HepG2 (cell line): ENCODE data around the gene CNDP1. TPM values are rescaled to one million over a fixed set of nuclear protein-coding genes. Genes with fewer than 3 reads are reported as not detected.
"Not testable (repeated sequence)": the region's sequence is repeated elsewhere in the genome, so short reads cannot be mapped to it uniquely, and the experiment has no call there.

ENCODE experiments used
- ATAC-seq: fragments of 200-7000 bp; cut with Tn5 transposase; 3 replicates; pipeline ENCODE4 v1.9.1; 2020; ENCODE audit warnings: mild to moderate bottlenecking, moderate library complexity
- BruUV-seq: library from RNA; stranded (reverse); fragments of 400-500 nt; replicated peaks from 2 replicates; lab custom pipeline; 2021; lab: Mats Ljungman, UMichigan
- CTCF ChIA-PET: fragments of 300-600 bp; formaldehyde crosslinking; extraction: SDS; loops from one replicate; lab custom pipeline; 2021; ENCODE audit warnings: low total read pairs, inconsistent platforms, low intra/inter-chr PET ratio; lab: Yijun Ruan, JAX
- POLR2A ChIA-PET: fragments of 350-600 bp; sonication (Branson Sonifier 250); formaldehyde crosslinking; loops from one replicate; lab custom pipeline; 2020; ENCODE audit warnings: antibody characterized with exemption, inconsistent platforms; lab: Yijun Ruan, JAX
- DNase-seq: peaks from one replicate; pipeline ENCODE4 v3.0.0-alpha.2; 2015; ENCODE audit warnings: low spot score
- FAIRE-seq: peaks from 3 replicates; lab custom pipeline; 2011; peaks lifted over from hg19 to GRCh38; lab: Jason Lieb, UNC
- H2AFZ ChIP-seq: one replicate; pipeline ENCODE4 v1.6.1; 2011; ENCODE audit warnings: low read length, inconsistent platforms
- H3K27ac ChIP-seq: fragments of 300-600 bp; 3 replicates; pipeline ENCODE4 v1.8.0; 2011; ENCODE audit warnings: mixed run types, mild to moderate bottlenecking, mixed read lengths, low read length, inconsistent platforms; ENCODE audit not compliant: insufficient read depth; ENCODE audit errors: extremely low read length
- H3K27me3 ChIP-seq, 2 experiments: fragments of 200-600 bp in 1 of 2; 2 replicates in 1 of 2; 3 replicates in 1 of 2; pipeline versions ENCODE4 v1.6.0 to v1.8.0; 2011; ENCODE audit warnings: low read length in 2 of 2, mild to moderate bottlenecking in 2 of 2, moderate library complexity in 2 of 2, inconsistent platforms in 1 of 2; ENCODE audit not compliant: insufficient read depth in 2 of 2, control insufficient read depth in 1 of 2
- H3K36me3 ChIP-seq, 2 experiments: fragments of 200-600 bp in 1 of 2; replicated peaks in 1 of 2; 2 replicates in 1 of 2; 3 replicates in 1 of 2; pipeline versions ENCODE4 v1.5.1 to v1.8.0; 2011; ENCODE audit warnings: low read length in 2 of 2, inconsistent platforms in 1 of 2; ENCODE audit not compliant: insufficient read depth in 2 of 2, control insufficient read depth in 1 of 2
- H3K4me1 ChIP-seq: 2 replicates; pipeline ENCODE4 v1.5.1; 2012; ENCODE audit warnings: low read length, inconsistent platforms; ENCODE audit not compliant: insufficient read depth
- H3K4me2 ChIP-seq: 2 replicates; pipeline ENCODE4 v1.6.0; 2011; ENCODE audit warnings: low read depth, low read length, inconsistent platforms
- H3K4me3 ChIP-seq, 3 experiments: fragments of 200-600 bp in 1 of 3; sonication (generic), shearing (Covaris generic) in 1 of 3; replicated peaks in 1 of 3; 2 replicates each; pipeline ENCODE4 v1.5.1; 2011 to 2016; ENCODE audit warnings: low read length in 3 of 3, inconsistent platforms in 2 of 3, low read depth in 2 of 3, mild to moderate bottlenecking in 2 of 3, control low read depth in 1 of 3, mixed read lengths in 1 of 3; ENCODE audit not compliant: insufficient read depth in 1 of 3
- H3K79me2 ChIP-seq: one replicate; pipeline ENCODE4 v1.6.1; 2011; ENCODE audit warnings: low read length, inconsistent platforms; ENCODE audit not compliant: insufficient read depth
- H3K9ac ChIP-seq: 2 replicates; pipeline ENCODE4 v1.6.0; 2011; ENCODE audit warnings: mild to moderate bottlenecking, low read depth, low read length, inconsistent platforms; ENCODE audit not compliant: insufficient read depth
- H3K9me3 ChIP-seq: 2 replicates; pipeline ENCODE4 v1.5.1; 2012; ENCODE audit warnings: mild to moderate bottlenecking, low read length
- H4K20me1 ChIP-seq: 2 replicates; pipeline ENCODE4 v1.6.0; 2011; ENCODE audit warnings: inconsistent platforms, mild to moderate bottlenecking, low read length, moderate library complexity; ENCODE audit not compliant: insufficient read depth
- CBX5 ChIP-seq: sonication (generic); formaldehyde crosslinking; IDR thresholded peaks from 2 replicates; pipeline ENCODE4 v1.4.0; 2020; ENCODE audit warnings: missing genetic modification reagents, borderline replicate concordance
- MATR3 ChIP-seq: sonication (generic); formaldehyde crosslinking; IDR thresholded peaks from 2 replicates; pipeline ENCODE4 v1.4.0; 2020; ENCODE audit warnings: missing genetic modification reagents
- TAF1 ChIP-seq: sonication (generic); formaldehyde crosslinking; IDR thresholded peaks from 2 replicates; pipeline ENCODE4 v1.4.0; 2020; ENCODE audit warnings: missing genetic modification reagents
- ZC3H13 ChIP-seq: sonication (generic); formaldehyde crosslinking; IDR thresholded peaks from 2 replicates; pipeline ENCODE4 v1.8.1; 2023; ENCODE audit warnings: mild to moderate bottlenecking, missing genetic modification reagents, moderate library complexity
- ZFP41 ChIP-seq: sonication (generic); formaldehyde crosslinking; IDR thresholded peaks from 2 replicates; pipeline ENCODE4 v1.4.0; 2020; ENCODE audit warnings: mild to moderate bottlenecking, missing genetic modification reagents, borderline replicate concordance
- ZNF446 ChIP-seq: sonication (generic); formaldehyde crosslinking; IDR thresholded peaks from 2 replicates; pipeline ENCODE4 v1.5.0; 2020; ENCODE audit warnings: mild to moderate bottlenecking, missing genetic modification reagents
- ZNF775 ChIP-seq: sonication (generic); formaldehyde crosslinking; IDR thresholded peaks from 2 replicates; pipeline ENCODE4 v1.4.0; 2020; ENCODE audit warnings: missing genetic modification reagents, mild to moderate bottlenecking, moderate library complexity, borderline replicate concordance
- whole genome bisulfite sequencing: methylation state at CpG from one replicate; pipeline ENCODE4 v1.1.6; 2017; ENCODE audit warnings: low lambda C conversion rate; 5-methylcytosine and 5-hydroxymethylcytosine counted together
- in situ Hi-C: cut with HindIII; loops from 2 replicates; pipeline ENCODE4 v1.10.0; 2017; ENCODE audit warnings: low pct_unique_long_range_greater_than_20kb; ENCODE audit not compliant: extremely low pct_ligation_motif_present
- intact Hi-C: fragments of 100-400 bp; cut with micrococcal nuclease; formaldehyde crosslinking; loops from one replicate; pipeline ENCODE4 v1.10.0; 2022; ENCODE audit not compliant: unreplicated experiment
- polyA plus RNA-seq, 8 experiments: library from polyadenylated mRNA; depleted of rRNA in 3 of 8; stranded (reverse) in 7 of 8; unstranded in 1 of 8; fragments of >200 nt; fragmentation: Illumina TruSeq in 4 of 8; extraction: Trizol in 4 of 8; gene quantifications; 2 replicates each; pipeline versions ENCODE4 v1.2.1 to v1.2.3, GENCODE V29; 2011 to 2016; ENCODE audit warnings: low read depth in 4 of 8, missing spikeins in 1 of 8, mixed read lengths in 1 of 8; ENCODE audit not compliant: insufficient read depth in 1 of 8
- total RNA-seq, 5 experiments: library from RNA; depleted of rRNA; stranded (reverse); fragments of >200 nt; fragmentation: Illumina TruSeq; extraction: Trizol; gene quantifications; 2 replicates each; pipeline ENCODE4 v1.2.3, GENCODE V29; 2016; ENCODE audit warnings: low read depth in 1 of 5
- TF ChIP-seq, protein P1 (sequence below): sonication (generic); formaldehyde crosslinking; IDR thresholded peaks from 2 replicates; pipeline ENCODE4 v1.8.0; 2022; ENCODE audit warnings: missing genetic modification reagents, mild to moderate bottlenecking, inconsistent platforms, borderline replicate concordance

Gene CNDP1
- total and polyA plus RNA-seq, 2 of the 13 experiments (the other 11 are each of a cell fraction or from before 2014, with no cell fraction given), result 0.01 TPM; not detected in 1

GRCh38 chr18:74500372-74500771 lies 33.9 kb upstream of the CNDP1 start:
- H4K20me1 ChIP-seq, result peaks cover 4% of the 10 kb centered on the region; the same call in 1 of the 2 replicates
- in situ Hi-C loops, result no loop called here
- FAIRE-seq, result no peak
- peaks cover 12 to 33% of the 10 kb centered on the region in 2 experiments for H3K36me3 ChIP-seq
- whole genome bisulfite sequencing, result 93% methylated on average over 6 of the region's 6 CpGs
- H3K27me3 ChIP-seq, result no peaks in the 10 kb centered on the region; a peak in 1 of 5 replicates
- TF ChIP-seq MATR3 (CRISPR knock-in tag) (no peak), CBX5 (no peak), ZC3H13 (CRISPR knock-in tag) (no peak), ZNF775 (CRISPR knock-in tag) (no peak), ZNF446 (CRISPR knock-in tag) (no peak), ZFP41 (CRISPR knock-in tag) (no peak), TAF1 (CRISPR knock-in tag) (no peak)
- TF ChIP-seq, protein P1, sequence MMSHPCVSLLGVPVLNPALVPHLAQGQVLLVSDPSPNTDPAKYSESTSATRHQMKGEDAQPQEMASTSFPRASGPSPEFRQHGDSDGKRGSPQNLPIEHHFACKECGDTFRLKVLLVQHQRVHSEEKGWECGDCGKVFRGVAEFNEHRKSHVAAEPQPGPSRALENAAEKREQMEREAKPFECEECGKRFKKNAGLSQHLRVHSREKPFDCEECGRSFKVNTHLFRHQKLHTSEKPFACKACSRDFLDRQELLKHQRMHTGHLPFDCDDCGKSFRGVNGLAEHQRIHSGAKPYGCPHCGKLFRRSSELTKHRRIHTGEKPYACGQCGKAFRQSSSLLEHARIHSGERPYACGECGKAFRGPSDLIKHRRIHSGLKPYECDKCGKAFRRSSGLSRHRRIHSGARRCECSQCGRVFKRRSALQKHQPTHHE, result no peak
- TF ChIP-seq, all 625 proteins: peak for 0
- no TSS peak for BruUV-seq
- intact Hi-C loops, result no loop called here
- H3K4me3 ChIP-seq, result no peak overlapping the region
- peaks cover 34% of the 10 kb centered on the region for H3K4me1 ChIP-seq
- H3K4me2 ChIP-seq, result no peak overlapping the region
- ChIA-PET POLR2A (no interaction called here), CTCF (no interaction called here)
- DNase-seq (no peak), ATAC-seq (no peak)
- peaks cover 32% of the 10 kb centered on the region for H3K79me2 ChIP-seq
- H2AFZ ChIP-seq, result no peak overlapping the region
- no peak overlapping the region for H3K27ac ChIP-seq
- no peak overlapping the region for H3K9ac ChIP-seq
- no peaks in the 10 kb centered on the region for H3K9me3 ChIP-seq

DNA sequence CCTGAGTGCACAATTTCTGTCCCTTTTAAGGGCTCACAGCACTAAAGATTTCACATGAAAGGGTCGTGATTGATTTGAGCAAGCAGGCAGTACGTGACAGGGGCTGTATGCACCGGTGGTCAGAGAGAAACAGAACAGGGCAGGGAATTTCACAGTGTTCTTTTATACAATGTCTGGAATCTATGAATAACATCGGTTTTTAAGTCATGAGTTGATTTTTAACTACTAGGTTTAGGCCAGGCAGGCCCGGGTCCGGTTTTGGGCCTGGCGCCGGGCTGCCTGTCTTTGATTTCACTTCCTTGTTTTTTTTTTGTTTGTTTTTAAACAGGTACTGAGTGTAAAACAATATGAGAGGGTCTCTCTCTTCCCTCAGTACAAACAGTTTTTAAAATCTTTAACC lies 33.5 kb upstream of the CNDP1 start:
- H3K4me2 ChIP-seq, H3K27ac ChIP-seq, DNase-seq, ATAC-seq, POLR2A ChIA-PET, H3K27me3 ChIP-seq, intact Hi-C loops, FAIRE-seq, H3K9me3 ChIP-seq, H4K20me1 ChIP-seq, H3K4me3 ChIP-seq, H2AFZ ChIP-seq, CTCF ChIA-PET, H3K9ac ChIP-seq, BruUV-seq, in situ Hi-C loops: not testable (repeated sequence)
- peaks cover 32% of the 10 kb centered on the region for H3K79me2 ChIP-seq
- 91% methylated on average over 8 of the region's 8 CpGs for whole genome bisulfite sequencing
- peaks cover 34% of the 10 kb centered on the region for H3K4me1 ChIP-seq
- H3K36me3 ChIP-seq, result peaks cover 14 to 37% of the 10 kb centered on the region in 2 experiments
